ENCODE results near the gene ATP8A2. TPM values are rescaled to one million over a fixed set of nuclear protein-coding genes. Genes with fewer than 3 reads are reported as not detected.

Gene ATP8A2
- total and polyA plus RNA-seq, 9 of the 15 experiments (the other 6 are each of a cell fraction or from before 2014, with no cell fraction given), result under 0.01 to 0.33 (median 0.06) TPM; not detected in 4

DNA sequence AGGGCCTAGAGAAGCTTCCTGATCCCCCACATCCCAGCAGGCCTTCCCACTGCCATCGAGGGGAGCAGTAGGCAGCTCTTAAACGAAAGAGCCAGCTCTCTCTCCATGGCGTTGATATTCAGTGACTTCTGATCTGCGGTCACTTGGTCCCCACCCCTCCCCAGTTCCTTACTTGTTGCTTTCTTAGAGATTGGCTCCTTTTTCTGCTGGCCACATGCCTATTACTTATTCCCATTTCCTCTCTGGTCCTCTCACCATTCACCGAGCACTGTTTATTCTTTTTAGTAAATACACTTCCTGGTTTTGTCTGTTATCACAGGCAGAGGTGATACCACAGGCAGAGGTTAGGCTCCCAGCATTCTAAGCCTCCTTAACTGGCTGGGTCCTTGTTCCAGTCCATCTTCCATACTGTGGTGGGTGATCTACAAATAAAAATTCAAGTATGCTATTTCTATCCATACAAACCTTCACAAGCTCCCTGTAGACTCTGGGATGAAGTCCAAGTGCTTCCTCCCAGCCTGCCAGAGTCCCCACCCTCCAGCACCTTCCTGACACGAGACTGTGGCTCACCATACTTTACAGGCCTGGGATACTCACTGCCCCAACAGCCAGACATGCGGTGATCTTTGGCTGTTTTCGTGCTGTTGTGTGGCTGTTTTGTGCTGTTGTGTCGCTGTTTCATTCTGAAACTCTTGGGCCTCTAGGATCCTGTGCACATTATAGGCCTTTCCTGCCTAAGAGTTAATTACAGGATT, 315.9 kb downstream of the ATP8A2 start (continued):
- TF ChIP-seq, protein P1, sequence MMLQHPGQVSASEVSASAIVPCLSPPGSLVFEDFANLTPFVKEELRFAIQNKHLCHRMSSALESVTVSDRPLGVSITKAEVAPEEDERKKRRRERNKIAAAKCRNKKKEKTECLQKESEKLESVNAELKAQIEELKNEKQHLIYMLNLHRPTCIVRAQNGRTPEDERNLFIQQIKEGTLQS (IDR thresholded peaks at IDR 0.05), result no peak
- TF ChIP-seq, protein P1 (CRISPR knock-in tag; conservative IDR thresholded peaks at IDR 0.05), result no peak
- no peak for TF ChIP-seq ADNP (tag; IDR thresholded peaks at IDR 0.05)

DNA sequence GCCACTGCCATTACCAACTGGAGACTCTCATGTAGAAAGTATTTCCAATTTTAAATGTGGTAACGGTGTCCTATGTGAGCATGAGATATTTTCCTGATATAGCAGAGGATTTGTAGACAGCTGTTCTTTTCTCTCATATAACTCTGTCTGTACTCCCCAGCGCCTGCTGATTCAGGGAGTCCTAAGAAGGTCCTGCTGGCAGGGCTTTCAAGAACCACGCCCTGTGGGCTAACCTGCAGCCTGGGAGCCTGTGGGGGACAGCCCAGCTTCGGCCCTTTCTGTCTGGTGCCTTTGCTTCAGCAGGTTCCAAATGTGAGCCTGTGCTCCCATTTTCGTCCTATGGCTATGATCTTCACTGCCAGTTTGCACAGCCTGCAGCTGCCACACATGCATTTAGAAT, 316.8 kb downstream of the ATP8A2 start:
- no TSS peak for BruUV-seq (replicated peaks)
- Histone ChIP-seq H3K79me2 (ENCODE audit: control insufficient read depth, insufficient read depth, low read length) (no peaks in the 10 kb centered on the region), H3K4me3 (no peak overlapping the region), H3K9me1 (ENCODE audit: control insufficient read depth, insufficient read depth, low read length) (no peaks in the 10 kb centered on the region), H3K36me3 (ENCODE audit: control insufficient read depth, insufficient read depth, low read length) (no peaks in the 10 kb centered on the region), H3K27me3 (ENCODE audit: control insufficient read depth in 2 of 2, insufficient read depth in 2 of 2, low read length in 2 of 2) (no peaks in the 10 kb centered on the region), H3K4me2 (ENCODE audit: insufficient read depth, low read length) (no peak overlapping the region), H2AFZ (ENCODE audit: low read depth, low read length) (no peak overlapping the region), H4K20me1 (replicated peaks; ENCODE audit: control insufficient read depth, insufficient read depth, low read length) (no peaks in the 10 kb centered on the region), H3K9me3 (replicated peaks; ENCODE audit: control insufficient read depth, insufficient read depth, low read depth, low read length) (no peaks in the 10 kb centered on the region), H3K9ac (ENCODE audit: insufficient read depth in 1 of 2, low read depth in 2 of 2, low read length in 2 of 2) (no peak overlapping the region), H3K27ac (ENCODE audit: extremely low read depth, low read depth, low read length) (no peak overlapping the region), H3K4me1 (replicated peaks in 1 of 2; ENCODE audit: control insufficient read depth in 2 of 2, insufficient read depth in 2 of 2, low read length in 2 of 2) (no peaks in the 10 kb centered on the region)
- ATAC-seq (no peak), DNase-seq (ENCODE audit: extremely low read depth in 1 of 4, low spot score in 3 of 4) (no peak), FAIRE-seq (no peak)
- intact Hi-C loops (cut with micrococcal nuclease), result no loop called here
- 5% methylated on average over 5 of the region's 5 CpGs for WGBS (ENCODE audit: insufficient coverage, low coverage, missing lambda C conversion rate)
- TF ChIP-seq STAT6 (CRISPR knock-in tag; IDR thresholded peaks at IDR 0.05) (no peak), SAFB (IDR thresholded peaks at IDR 0.05; ENCODE audit: borderline replicate concordance, low read depth, low read length) (no peak), SMARCA5 (IDR thresholded peaks at IDR 0.05) (no peak), SREBF1 (IDR thresholded peaks at IDR 0.05; ENCODE audit: borderline replicate concordance, low read depth, low read length) (no peak), PTRF (tag; IDR thresholded peaks at IDR 0.05) (no peak)
- in situ Hi-C loops (cut with MboI), result no loop called here
- ChIA-PET CTCF (ENCODE audit: low intra/inter-chr PET ratio) (no interaction called here), POLR2A (no interaction called here)

All from K562 (cell line).